DOHH2 (cell line): ENCODE measurements around the gene FBXO15.

ENCODE experiments used
- CTCF ChIP-seq: fragments of 200-600 bp; sonication (generic); IDR thresholded peaks from one replicate; pipeline ENCODE4 v1.5.1; 2014; ENCODE audit warnings: antibody characterized with exemption, mild to moderate bottlenecking, low read depth, low read length; ENCODE audit not compliant: poor library complexity, severe bottlenecking
- EZH2phosphoT487 ChIP-seq: fragments of 200-600 bp; sonication (generic); IDR thresholded peaks from 2 replicates; pipeline ENCODE4 v1.6.1; 2017; ENCODE audit warnings: borderline replicate concordance, mild to moderate bottlenecking, antibody characterized with exemption, low read length, moderate library complexity, mixed read lengths

GRCh38 chr18:74172697-74173433, 25.2 kb upstream of the FBXO15 start:
- no peak for TF ChIP-seq CTCF
- TF ChIP-seq EZH2phosphoT487 = no peak
